Fibroblast of pulmonary artery (primary cell): Measurements from ENCODE around the gene RASD2.
A peak's percentile ranks its signal among the peaks of the same experiment; 100 is the strongest.

Experiments
- DNase-seq: peaks from one replicate; pipeline ENCODE4 v3.0.0-alpha.2; 2010; ENCODE audit warnings: low read depth
- H3K4me3 ChIP-seq: replicated peaks from 2 replicates; pipeline ENCODE4 v1.5.1; 2011; ENCODE audit warnings: low read depth, mild to moderate bottlenecking, control low read depth, low read length, moderate library complexity
- CTCF ChIP-seq: IDR thresholded peaks from 2 replicates; pipeline ENCODE4 v1.5.1; 2011; ENCODE audit warnings: mild to moderate bottlenecking, control low read depth, low read length, inconsistent platforms; ENCODE audit errors: missing control alignments

RASD2 gene

DNA sequence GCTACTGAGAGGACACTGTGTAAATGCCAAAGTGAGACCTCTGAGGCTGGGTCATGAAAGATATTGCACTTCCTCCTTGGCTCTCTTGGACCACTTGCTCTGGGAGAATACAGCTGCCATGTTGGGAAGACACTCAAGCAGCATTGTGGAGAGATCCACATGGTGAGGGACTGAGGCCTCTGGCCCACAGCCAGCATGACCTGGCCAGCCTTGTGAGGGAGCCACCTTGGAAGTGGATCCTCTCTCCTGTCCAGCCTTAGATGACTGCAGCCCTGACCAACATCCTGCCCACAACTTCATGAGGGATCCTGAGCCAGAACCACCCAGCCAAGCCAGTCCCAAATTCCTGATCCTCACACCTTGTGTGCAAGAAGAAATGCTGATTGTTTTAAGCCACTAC lies 46.1 kb downstream of the RASD2 start:
- no peak overlapping the region for H3K4me3 ChIP-seq
- no peak for TF ChIP-seq CTCF
- no peak for DNase-seq

- no peak for DNase-seq
- no peak overlapping the region for H3K4me3 ChIP-seq
- no peak for TF ChIP-seq CTCF
These were observed 46.8 kb downstream of the RASD2 start for GRCh38 chr22:35587447-35587870.

GRCh38 chr22:35587896-35588295 lies 47.3 kb downstream of the RASD2 start:
- TF ChIP-seq CTCF = no peak
- H3K4me3 ChIP-seq = no peak overlapping the region
- no peak for DNase-seq

GRCh38 chr22:35589071-35589755 lies 48.6 kb downstream of the RASD2 start:
- no peak overlapping the region for H3K4me3 ChIP-seq
- DNase-seq = peak; percentile 62
- no peak for TF ChIP-seq CTCF

- DNase-seq = no peak
- no peak for TF ChIP-seq CTCF
- H3K4me3 ChIP-seq = no peak overlapping the region
These were observed 49.1 kb downstream of the RASD2 start for GRCh38 chr22:35589756-35590093.

- no peak for TF ChIP-seq CTCF
- no peak overlapping the region for H3K4me3 ChIP-seq
- DNase-seq = no peak
These were observed 50.1 kb downstream of the RASD2 start for GRCh38 chr22:35590634-35591295.
